ENCODE data around the gene TREM2.

Gene TREM2

GRCh38 chr6:41159415-41160082 lies 3.4 kb downstream of the TREM2 start:
- Histone ChIP-seq H3K79me2 (ENCODE audit: control insufficient read depth, low read length) (no peaks in the 10 kb centered on the region), H4K20me1 (ENCODE audit: control insufficient read depth, insufficient read depth, low read depth, low read length) (no peaks in the 10 kb centered on the region), H3K9me3 (ENCODE audit: control insufficient read depth, insufficient read depth, low read length) (no peaks in the 10 kb centered on the region), H3K4me3 (ENCODE audit: low read length) (no peak overlapping the region), H3K4me1 (ENCODE audit: control insufficient read depth, low read length) (peaks cover 4% of the 10 kb centered on the region), H3K27ac (ENCODE audit: low read depth, low read length) (no peak overlapping the region), H3K4me2 (ENCODE audit: low read length) (no peak overlapping the region), H3K36me3 (ENCODE audit: control insufficient read depth, low read length) (no peaks in the 10 kb centered on the region), H3K27me3 (ENCODE audit: control insufficient read depth, low read length) (peaks cover 3% of the 10 kb centered on the region; the same call in 1 of the 2 replicates), H3K9me2 (replicated peaks; ENCODE audit: control insufficient read depth, low read length) (no peaks in the 10 kb centered on the region), H3F3A (ENCODE audit: control insufficient read depth, insufficient read depth) (no peaks in the 10 kb centered on the region)
- TF ChIP-seq CTCF (IDR thresholded peaks at IDR 0.05; ENCODE audit: low read depth, low read length, poor library complexity, severe bottlenecking), result no peak
- no peak for TF ChIP-seq EZH2phosphoT487 (IDR thresholded peaks at IDR 0.05; ENCODE audit: borderline replicate concordance, low read length)

DNA sequence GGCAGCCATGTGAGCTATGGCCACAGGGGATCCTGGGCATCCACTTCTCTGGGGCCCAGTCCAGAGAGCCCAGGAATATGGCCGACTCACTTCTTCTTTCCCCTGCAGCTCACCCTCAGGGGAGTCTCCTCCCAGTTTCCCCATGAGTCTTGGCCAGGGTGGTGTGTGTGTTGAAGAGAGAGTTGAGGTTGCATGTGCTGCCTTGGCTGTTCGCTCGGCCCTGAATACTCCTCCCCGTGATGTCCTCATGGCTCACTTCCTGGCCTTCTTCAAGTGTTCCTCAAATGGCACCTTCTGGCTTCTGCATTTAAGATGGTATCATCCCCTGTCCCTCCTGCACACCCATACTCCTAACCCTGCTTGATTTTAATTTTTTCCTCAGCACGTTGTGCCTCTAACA lies 5.6 kb downstream of the TREM2 start:
- no peaks in the 10 kb centered on the region for H4K20me1 ChIP-seq (ENCODE audit: control insufficient read depth, insufficient read depth, low read depth, low read length)
- H3K36me3 ChIP-seq (ENCODE audit: control insufficient read depth, low read length), result no peaks in the 10 kb centered on the region
- H3K9me3 ChIP-seq (ENCODE audit: control insufficient read depth, insufficient read depth, low read length), result no peaks in the 10 kb centered on the region
- no peaks in the 10 kb centered on the region for H3K9me2 ChIP-seq (replicated peaks; ENCODE audit: control insufficient read depth, low read length)
- H3K27ac ChIP-seq (ENCODE audit: low read depth, low read length), result no peak overlapping the region
- no peak overlapping the region for H3K4me3 ChIP-seq (ENCODE audit: low read length)
- H3K27me3 ChIP-seq (ENCODE audit: control insufficient read depth, low read length), result peaks cover 5% of the 10 kb centered on the region; the same call in 1 of the 2 replicates
- H3K4me2 ChIP-seq (ENCODE audit: low read length), result no peak overlapping the region
- no peak for TF ChIP-seq CTCF (IDR thresholded peaks at IDR 0.05; ENCODE audit: low read depth, low read length, poor library complexity, severe bottlenecking)
- no peaks in the 10 kb centered on the region for H3K4me1 ChIP-seq (ENCODE audit: control insufficient read depth, low read length)
- no peaks in the 10 kb centered on the region for H3F3A ChIP-seq (ENCODE audit: control insufficient read depth, insufficient read depth)
- H3K79me2 ChIP-seq (ENCODE audit: control insufficient read depth, low read length), result no peaks in the 10 kb centered on the region

DNA sequence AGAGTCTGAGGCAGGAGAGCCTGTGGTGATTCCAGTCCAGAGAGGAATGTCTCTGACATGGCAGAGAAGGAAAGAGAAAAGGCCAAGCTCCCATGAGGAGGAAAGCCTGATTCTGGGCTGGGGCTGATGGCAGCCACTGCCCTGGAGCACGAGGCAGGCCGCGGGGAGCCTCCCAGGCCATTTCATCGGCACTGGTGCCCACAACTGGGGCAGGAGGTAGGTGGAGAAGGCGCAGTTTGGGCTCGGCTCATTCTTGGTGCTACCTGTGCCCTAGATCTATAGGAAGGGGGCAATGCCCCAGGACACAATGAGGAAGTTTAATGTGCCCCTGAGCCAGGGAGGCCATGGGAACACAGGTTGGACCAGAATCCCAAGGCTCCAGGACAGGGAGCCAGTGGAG lies 6.1 kb downstream of the TREM2 start:
- no peaks in the 10 kb centered on the region for H3K4me1 ChIP-seq (ENCODE audit: control insufficient read depth, low read length)
- no peaks in the 10 kb centered on the region for H3K9me2 ChIP-seq (replicated peaks; ENCODE audit: control insufficient read depth, low read length)
- no peaks in the 10 kb centered on the region for H3K36me3 ChIP-seq (ENCODE audit: control insufficient read depth, low read length)
- H3K4me2 ChIP-seq (ENCODE audit: low read length), result no peak overlapping the region
- H3K27ac ChIP-seq (ENCODE audit: low read depth, low read length), result no peak overlapping the region
- H3K79me2 ChIP-seq (ENCODE audit: control insufficient read depth, low read length), result no peaks in the 10 kb centered on the region
- peaks cover 5% of the 10 kb centered on the region; the same call in 1 of the 2 replicates for H3K27me3 ChIP-seq (ENCODE audit: control insufficient read depth, low read length)
- no peak overlapping the region for H3K4me3 ChIP-seq (ENCODE audit: low read length)
- no peaks in the 10 kb centered on the region for H4K20me1 ChIP-seq (ENCODE audit: control insufficient read depth, insufficient read depth, low read depth, low read length)
- no peaks in the 10 kb centered on the region for H3F3A ChIP-seq (ENCODE audit: control insufficient read depth, insufficient read depth)
- H3K9me3 ChIP-seq (ENCODE audit: control insufficient read depth, insufficient read depth, low read length), result no peaks in the 10 kb centered on the region
- no peak for TF ChIP-seq CTCF (IDR thresholded peaks at IDR 0.05; ENCODE audit: low read depth, low read length, poor library complexity, severe bottlenecking)
- TF ChIP-seq EZH2phosphoT487 (IDR thresholded peaks at IDR 0.05; ENCODE audit: borderline replicate concordance, low read length), result no peak
